ENCODE data around the gene NREP. TPM values are rescaled to one million over a fixed set of nuclear protein-coding genes. Genes with fewer than 3 reads are reported as not detected.

Gene NREP
- polyA plus RNA-seq, 12 donors = 342 to 519 (median 416) TPM

- DNase-seq = no peak
These were observed 50.6 kb downstream of the NREP start for GRCh38 chr5:111706345-111706744.

GRCh38 chr5:111704452-111705085, 52.4 kb downstream of the NREP start:
- DNase-seq = no peak

DNA sequence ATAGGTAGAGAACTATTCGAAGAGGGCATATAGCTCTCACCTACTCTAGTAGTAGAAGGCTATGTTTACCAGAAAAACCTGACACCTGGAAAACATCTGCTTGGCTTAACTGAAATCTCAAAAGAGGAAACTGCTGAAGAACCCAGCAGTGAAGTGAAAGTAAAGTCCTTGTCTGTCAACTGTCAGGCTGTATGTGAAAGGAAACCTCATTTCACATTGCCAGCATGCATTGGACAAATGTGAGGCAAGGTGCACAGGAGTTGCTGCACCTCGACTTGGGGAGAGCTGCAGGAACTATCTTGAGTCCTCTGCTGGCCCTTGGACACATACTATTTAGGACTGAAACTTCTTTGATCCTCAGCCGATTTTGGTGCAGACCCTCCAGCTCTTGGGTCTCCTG, 53.3 kb downstream of the NREP start:
- no peak for DNase-seq

GRCh38 chr5:111699976-111700375, 57.0 kb downstream of the NREP start:
- no peak for DNase-seq

GRCh38 chr5:111699324-111699723, 57.7 kb downstream of the NREP start:
- no peak for DNase-seq

DNA sequence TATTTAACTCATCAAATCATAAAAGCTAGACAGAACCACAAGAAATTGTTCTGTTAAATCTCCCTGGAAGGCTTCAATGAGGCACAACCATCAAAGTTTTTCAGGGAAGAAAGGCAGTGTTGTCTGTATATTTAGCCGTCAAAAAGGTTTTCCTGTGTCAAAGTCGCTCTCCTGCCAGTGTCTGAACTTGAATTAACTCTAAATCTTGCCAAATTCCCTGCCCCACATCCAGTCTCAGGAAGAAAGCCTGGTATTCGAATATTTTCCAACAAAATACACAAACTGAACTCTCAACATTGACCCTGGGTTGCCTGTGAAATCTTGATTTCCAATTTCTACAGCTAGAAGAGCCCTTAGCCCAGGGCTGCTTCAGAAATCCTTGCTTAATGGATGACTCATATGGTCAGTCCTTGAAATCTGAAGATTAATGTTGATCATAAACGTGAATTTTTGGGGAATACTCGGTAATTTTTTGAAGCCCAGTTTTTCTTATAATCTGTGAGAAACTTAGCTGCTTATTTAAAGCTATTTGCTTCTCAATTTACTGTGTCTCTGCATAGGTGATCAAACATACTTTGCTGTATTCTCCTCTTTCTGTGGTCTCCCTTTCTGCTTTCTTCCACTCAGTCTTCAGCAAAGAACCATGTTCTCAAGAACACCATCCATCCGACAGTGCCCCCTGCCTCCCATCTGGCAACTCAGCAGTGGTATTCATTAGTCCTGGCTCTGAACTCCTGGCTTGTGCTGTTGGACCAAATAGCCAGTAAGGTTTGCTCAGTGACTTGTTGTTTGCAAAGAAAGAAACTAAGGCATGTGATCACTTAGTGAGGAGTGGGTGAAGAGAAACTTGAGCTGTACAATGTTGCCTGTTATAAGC, 58.9 kb downstream of the NREP start:
- no peak for DNase-seq

DNA sequence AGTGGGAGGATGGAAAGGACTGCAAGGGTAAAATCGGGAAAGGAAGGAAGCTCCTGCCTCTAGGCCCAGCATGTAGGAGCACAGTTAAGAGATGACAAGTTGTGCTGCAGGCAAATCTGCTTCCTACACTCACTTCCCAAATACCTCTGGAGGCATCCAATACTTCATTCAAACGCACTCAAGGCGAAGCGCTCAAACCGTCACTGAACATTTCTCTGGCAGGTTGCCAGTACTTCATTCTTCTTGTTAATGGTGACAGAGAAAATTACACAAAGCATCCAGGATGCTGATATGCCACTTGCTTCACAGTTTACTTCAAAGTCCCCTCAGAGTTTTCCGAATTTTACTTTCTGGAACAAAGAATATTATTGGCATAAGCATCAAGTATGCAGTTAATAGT, 59.8 kb downstream of the NREP start:
- DNase-seq = peak; percentile 38

- DNase-seq = no peak
These were observed 61.0 kb downstream of the NREP start for GRCh38 chr5:111695991-111696390.

GRCh38 chr5:111694133-111694532, 62.9 kb downstream of the NREP start:
- DNase-seq = no peak

DNA sequence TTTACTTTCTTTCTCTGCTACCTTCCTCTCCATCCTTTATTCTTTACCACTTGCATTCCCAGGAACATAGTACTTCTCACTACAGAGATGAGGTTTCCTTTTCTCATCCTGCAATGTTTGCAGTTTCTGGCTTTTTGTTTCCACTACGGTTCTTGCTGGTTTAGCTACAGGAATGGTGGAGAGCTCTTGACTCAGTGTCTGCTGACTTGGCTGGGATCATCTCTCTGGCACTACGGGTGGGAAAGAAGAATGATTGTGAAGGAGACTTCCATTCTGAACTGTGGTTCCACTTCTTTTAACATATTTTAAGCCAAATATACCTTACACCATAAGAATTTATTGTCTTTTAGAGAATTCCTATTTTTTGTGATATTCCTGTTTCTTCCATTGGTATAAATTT, 65.1 kb downstream of the NREP start:
- no peak for DNase-seq

DNA sequence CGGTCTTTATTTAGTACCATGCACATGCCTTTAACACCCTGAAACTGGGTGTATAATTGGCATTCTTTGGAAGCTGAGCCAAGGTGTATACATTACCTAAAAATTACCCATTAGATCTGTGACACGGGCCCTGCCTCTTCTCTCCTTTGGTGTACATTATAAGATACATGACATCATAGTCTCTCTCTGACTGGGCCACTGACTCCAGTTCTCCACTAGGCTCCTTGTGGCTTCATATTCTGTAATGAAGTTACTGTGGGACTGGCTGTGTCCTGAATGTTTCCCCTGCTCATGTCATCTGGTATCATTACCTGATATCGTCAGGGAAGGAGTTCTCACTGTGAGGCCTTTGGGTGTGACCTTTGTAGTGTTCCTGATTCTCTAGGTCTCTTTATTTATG, 65.5 kb downstream of the NREP start:
- no peak for DNase-seq

- no peak for DNase-seq
These were observed 67.5 kb downstream of the NREP start for GRCh38 chr5:111689357-111689935.

GRCh38 chr5:111685969-111686368, 71.0 kb downstream of the NREP start:
- no peak for DNase-seq

DNA sequence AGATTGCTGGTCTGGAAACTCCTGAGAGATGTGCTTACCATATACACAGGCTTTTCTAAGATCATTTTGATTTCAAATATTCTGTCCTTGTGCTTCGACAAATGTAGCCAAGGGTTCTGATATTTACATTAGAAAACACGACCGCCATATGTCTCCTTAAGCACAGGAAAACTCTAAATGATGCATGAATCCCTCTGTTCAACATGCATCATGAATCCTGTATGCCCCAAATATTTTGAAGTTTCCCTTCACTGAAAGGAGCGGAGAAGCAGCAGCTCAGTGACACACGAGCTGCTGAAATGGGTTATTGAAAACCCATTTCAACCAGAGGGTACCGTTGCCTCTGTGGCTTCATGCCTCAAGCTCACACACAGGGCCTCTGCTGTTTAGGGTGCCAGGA, 74.4 kb downstream of the NREP start:
- no peak for DNase-seq

- DNase-seq = no peak
These were observed 74.9 kb downstream of the NREP start for GRCh38 chr5:111682121-111682520.

GRCh38 chr5:111681414-111682120, 75.4 kb downstream of the NREP start:
- peak; percentile 41 for DNase-seq

DNA sequence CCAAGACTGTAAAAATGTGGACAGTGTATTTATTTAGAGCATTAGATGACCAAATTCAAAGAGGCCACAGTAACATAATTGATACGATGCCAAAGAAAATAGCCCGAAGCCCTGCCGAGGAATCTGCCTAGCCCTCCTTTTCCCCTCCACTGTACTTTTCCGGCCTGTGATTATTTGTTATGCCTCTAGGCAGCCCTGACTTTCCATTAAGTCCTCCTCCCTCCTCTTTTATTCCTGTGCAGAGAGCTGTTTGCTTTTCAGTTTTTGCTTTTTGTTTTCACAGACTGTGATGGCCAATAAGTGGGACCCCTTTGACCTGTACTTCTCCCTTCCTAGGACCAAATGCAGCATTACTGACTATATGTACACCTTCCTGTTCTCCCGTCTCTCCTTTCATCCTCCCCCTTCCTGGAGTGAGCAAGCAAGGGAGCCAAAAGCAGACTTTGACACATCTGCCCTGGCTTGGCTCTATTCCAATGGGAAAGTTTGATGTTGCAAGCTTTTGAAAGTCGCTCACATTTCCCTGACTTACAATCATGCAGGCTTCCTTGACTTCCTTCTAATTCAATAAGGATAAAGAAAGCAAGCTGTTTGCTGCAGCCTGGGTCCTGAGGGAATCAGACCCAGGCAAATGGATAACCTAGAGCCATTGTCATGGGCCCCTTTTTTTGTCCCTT, 76.1 kb downstream of the NREP start:
- peak; percentile 87 for DNase-seq

- DNase-seq = no peak
These were observed 77.4 kb downstream of the NREP start for GRCh38 chr5:111679611-111680010.

All from muscle of arm (tissue), 12 donors.